IPS-18a (cell line): ENCODE results near the gene TTC27.

ENCODE experiments used
- H3K27ac ChIP-seq: one replicate; pipeline ENCODE4 v1.5.1; 2013; ENCODE audit warnings: low read length
- H3K27me3 ChIP-seq: one replicate; pipeline ENCODE4 v1.6.1; 2013; ENCODE audit warnings: mild to moderate bottlenecking, low read length; ENCODE audit not compliant: control insufficient read depth, insufficient read depth
- H3K36me3 ChIP-seq: one replicate; pipeline ENCODE4 v1.6.1; 2013; ENCODE audit warnings: low read depth, low read length; ENCODE audit not compliant: control insufficient read depth
- H3K4me1 ChIP-seq: one replicate; pipeline ENCODE4 v1.6.1; 2013; ENCODE audit warnings: low read depth, low read length; ENCODE audit not compliant: control insufficient read depth
- H3K4me3 ChIP-seq: one replicate; pipeline ENCODE4 v1.5.1; 2013; ENCODE audit warnings: low read length
- H3K9ac ChIP-seq: one replicate; pipeline ENCODE4 v1.6.1; 2013; ENCODE audit warnings: mild to moderate bottlenecking, low read length, moderate library complexity
- H3K9me3 ChIP-seq: one replicate; pipeline ENCODE4 v1.6.1; 2013; ENCODE audit warnings: low read depth, low read length; ENCODE audit not compliant: control insufficient read depth

Gene TTC27

GRCh38 chr2:32824070-32824809, 196.4 kb downstream of the TTC27 start:
- Histone ChIP-seq H3K27me3 (no peaks in the 10 kb centered on the region), H3K4me3 (no peak overlapping the region), H3K4me1 (no peaks in the 10 kb centered on the region), H3K36me3 (no peaks in the 10 kb centered on the region), H3K9me3 (no peaks in the 10 kb centered on the region), H3K9ac (no peak overlapping the region), H3K27ac (no peak overlapping the region)

GRCh38 chr2:32825291-32825712, 197.5 kb downstream of the TTC27 start:
- Histone ChIP-seq H3K9ac (no peak overlapping the region), H3K4me3 (no peak overlapping the region), H3K27me3 (no peaks in the 10 kb centered on the region), H3K27ac (no peak overlapping the region), H3K9me3 (no peaks in the 10 kb centered on the region), H3K4me1 (no peaks in the 10 kb centered on the region), H3K36me3 (no peaks in the 10 kb centered on the region)

GRCh38 chr2:32830196-32830595, 202.3 kb downstream of the TTC27 start:
- Histone ChIP-seq H3K9me3 (no peaks in the 10 kb centered on the region), H3K27ac (no peak overlapping the region), H3K4me3 (no peak overlapping the region), H3K36me3 (no peaks in the 10 kb centered on the region), H3K27me3 (no peaks in the 10 kb centered on the region), H3K4me1 (peaks cover 7% of the 10 kb centered on the region), H3K9ac (no peak overlapping the region)

GRCh38 chr2:32832821-32833220, 205.0 kb downstream of the TTC27 start:
- no peak overlapping the region for H3K9ac ChIP-seq
- no peaks in the 10 kb centered on the region for H3K9me3 ChIP-seq
- peaks cover 7% of the 10 kb centered on the region for H3K4me1 ChIP-seq
- no peaks in the 10 kb centered on the region for H3K27me3 ChIP-seq
- H3K27ac ChIP-seq = no peak overlapping the region
- H3K36me3 ChIP-seq = no peaks in the 10 kb centered on the region
- H3K4me3 ChIP-seq = no peak overlapping the region

- Histone ChIP-seq H3K4me1 (peaks cover 7% of the 10 kb centered on the region), H3K9ac (no peak overlapping the region), H3K9me3 (no peaks in the 10 kb centered on the region), H3K27me3 (no peaks in the 10 kb centered on the region), H3K27ac (no peak overlapping the region), H3K36me3 (no peaks in the 10 kb centered on the region), H3K4me3 (no peak overlapping the region)
These were observed 205.9 kb downstream of the TTC27 start for GRCh38 chr2:32833709-32834108.

GRCh38 chr2:32835148-32835547, 207.3 kb downstream of the TTC27 start:
- no peak overlapping the region for H3K27ac ChIP-seq
- no peak overlapping the region for H3K9ac ChIP-seq
- no peaks in the 10 kb centered on the region for H3K36me3 ChIP-seq
- H3K4me1 ChIP-seq = peaks cover 7% of the 10 kb centered on the region
- no peak overlapping the region for H3K4me3 ChIP-seq
- H3K9me3 ChIP-seq = no peaks in the 10 kb centered on the region
- H3K27me3 ChIP-seq = no peaks in the 10 kb centered on the region

GRCh38 chr2:32836933-32837332, 209.1 kb downstream of the TTC27 start:
- Histone ChIP-seq H3K36me3 (no peaks in the 10 kb centered on the region), H3K27ac (no peak overlapping the region), H3K9me3 (no peaks in the 10 kb centered on the region), H3K4me1 (peaks cover 7% of the 10 kb centered on the region), H3K9ac (no peak overlapping the region), H3K27me3 (no peaks in the 10 kb centered on the region), H3K4me3 (no peak overlapping the region)

GRCh38 chr2:32838418-32838817, 210.6 kb downstream of the TTC27 start:
- Histone ChIP-seq H3K4me3 (no peak overlapping the region), H3K9me3 (no peaks in the 10 kb centered on the region), H3K27ac (no peak overlapping the region), H3K4me1 (no peaks in the 10 kb centered on the region), H3K36me3 (no peaks in the 10 kb centered on the region), H3K9ac (no peak overlapping the region), H3K27me3 (no peaks in the 10 kb centered on the region)

GRCh38 chr2:32838949-32839348, 211.1 kb downstream of the TTC27 start:
- Histone ChIP-seq H3K27ac (no peak overlapping the region), H3K4me1 (no peaks in the 10 kb centered on the region), H3K9ac (no peak overlapping the region), H3K36me3 (no peaks in the 10 kb centered on the region), H3K27me3 (no peaks in the 10 kb centered on the region), H3K9me3 (no peaks in the 10 kb centered on the region), H3K4me3 (no peak overlapping the region)

- Histone ChIP-seq H3K27ac (no peak overlapping the region), H3K9me3 (no peaks in the 10 kb centered on the region), H3K9ac (no peak overlapping the region), H3K36me3 (no peaks in the 10 kb centered on the region), H3K27me3 (no peaks in the 10 kb centered on the region), H3K4me1 (no peaks in the 10 kb centered on the region), H3K4me3 (no peak overlapping the region)
These were observed 214.4 kb downstream of the TTC27 start for GRCh38 chr2:32841931-32842898.

- no peaks in the 10 kb centered on the region for H3K9me3 ChIP-seq
These were observed 215.8 kb downstream of the TTC27 start for GRCh38 chr2:32843699-32844098.

More at GRCh38 chr2:32843699-32844098, 215.8 kb downstream of the TTC27 start:
- Histone ChIP-seq H3K4me1 (no peaks in the 10 kb centered on the region), H3K9ac (no peak overlapping the region), H3K27me3 (no peaks in the 10 kb centered on the region), H3K36me3 (no peaks in the 10 kb centered on the region), H3K4me3 (no peak overlapping the region), H3K27ac (no peak overlapping the region)
